ENCODE results near the gene NFATC2. TPM values are rescaled to one million over a fixed set of nuclear protein-coding genes. Genes with fewer than 3 reads are reported as not detected.
A peak's percentile ranks its signal among the peaks of the same experiment; 100 is the strongest.

Gene NFATC2
- total and polyA plus RNA-seq, 2 experiments from 2014 or later, result 0.52 to 0.59 TPM

DNA sequence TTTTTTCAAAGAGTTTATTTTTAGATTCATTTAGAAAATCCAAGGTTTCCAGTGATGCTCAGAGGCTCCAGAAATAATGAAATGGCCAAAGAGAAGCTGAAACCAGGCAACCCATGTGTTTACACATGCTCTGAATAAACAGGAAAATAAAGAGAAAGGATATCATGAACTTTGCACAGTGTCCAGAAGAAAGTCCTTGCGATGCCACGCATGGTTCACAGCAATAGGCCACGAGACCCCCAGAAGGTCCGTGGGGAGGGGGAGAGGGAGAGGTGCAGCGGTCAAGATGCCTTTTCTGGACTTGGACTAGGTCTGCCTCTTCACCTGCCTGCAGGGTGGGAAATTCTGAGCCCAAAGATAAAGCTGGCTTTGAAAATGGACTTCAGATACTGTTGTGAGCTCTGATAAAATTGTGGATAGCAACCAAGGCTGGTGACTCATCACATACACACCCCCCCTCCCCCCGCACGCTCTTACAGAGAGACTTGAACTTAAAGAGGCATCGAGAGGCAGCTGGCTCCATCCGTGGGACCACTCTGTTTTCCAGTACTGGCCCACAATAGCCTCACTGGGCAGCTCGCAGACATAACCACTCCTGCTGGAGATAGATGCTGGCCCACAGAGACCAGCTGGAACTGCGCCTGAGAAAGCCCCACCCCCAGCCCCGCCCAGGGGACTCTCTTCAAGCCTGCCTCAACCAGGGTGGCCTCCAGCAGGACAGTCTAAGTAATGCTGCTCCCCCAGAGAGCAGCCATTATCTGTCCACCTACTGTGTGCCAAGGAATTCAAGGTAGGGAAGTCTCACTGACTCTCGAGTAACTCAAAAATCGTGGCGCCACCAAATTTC is 21.2 kb upstream of the NFATC2 start:
- H3K27me3 ChIP-seq (ENCODE audit: insufficient read depth), result peaks cover 64% of the 10 kb centered on the region

DNA sequence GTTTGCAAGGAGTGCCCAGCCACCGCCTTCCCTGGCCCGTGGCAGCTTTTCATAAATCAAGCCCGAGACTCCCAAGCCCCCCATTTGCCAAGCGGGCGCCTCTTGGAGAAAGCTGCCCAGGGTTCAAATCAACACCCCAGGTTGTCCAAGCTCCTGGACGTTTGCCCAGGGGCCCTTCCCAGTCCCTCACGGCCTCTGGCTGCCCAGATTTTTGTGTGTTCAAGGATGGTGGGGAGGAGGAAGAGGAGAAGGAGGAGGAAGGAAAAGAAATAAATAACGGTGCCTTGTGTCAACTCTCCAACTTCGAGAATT is 20.6 kb upstream of the NFATC2 start:
- Histone ChIP-seq H3K4me1 (ENCODE audit: insufficient read depth) (peaks cover 14% of the 10 kb centered on the region), H3K4me3 (peak overlapping the region; percentile 77), H2AFZ (peak overlapping the region; percentile 97), H3K27me3 (ENCODE audit: insufficient read depth) (peaks cover 68% of the 10 kb centered on the region), H3K79me2 (replicated peaks; ENCODE audit: insufficient read depth) (no peaks in the 10 kb centered on the region), H3F3A (replicated peaks; ENCODE audit: low read depth) (peaks cover 4% of the 10 kb centered on the region; the same call in 1 of the 2 replicates), H4K20me1 (replicated peaks; ENCODE audit: insufficient read depth) (no peaks in the 10 kb centered on the region; the same call in 1 of the 2 replicates), H3K4me2 (peak overlapping the region; percentile 95), H3K36me3 (ENCODE audit: insufficient read depth) (no peaks in the 10 kb centered on the region), H3K9me2 (ENCODE audit: insufficient read depth) (no peaks in the 10 kb centered on the region), H3K27ac (ENCODE audit: low read depth) (no peak overlapping the region)
- DNase-seq (ENCODE audit: low spot score) (no peak), ATAC-seq (no peak)
- Mint-ChIP-seq H3K4me3 (peak overlapping the region; percentile 83), H3K36me3 (ENCODE audit: low read depth) (no peaks in the 10 kb centered on the region), H3K4me1 (peaks cover 29% of the 10 kb centered on the region), H3K27me3 (ENCODE audit: insufficient read depth, low read depth, poor library complexity) (peaks cover 47% of the 10 kb centered on the region), H3K9me3 (no peaks in the 10 kb centered on the region; the same call in 2 of the 3 replicates), H3K27ac (no peak overlapping the region)
- TF ChIP-seq, protein P1, sequence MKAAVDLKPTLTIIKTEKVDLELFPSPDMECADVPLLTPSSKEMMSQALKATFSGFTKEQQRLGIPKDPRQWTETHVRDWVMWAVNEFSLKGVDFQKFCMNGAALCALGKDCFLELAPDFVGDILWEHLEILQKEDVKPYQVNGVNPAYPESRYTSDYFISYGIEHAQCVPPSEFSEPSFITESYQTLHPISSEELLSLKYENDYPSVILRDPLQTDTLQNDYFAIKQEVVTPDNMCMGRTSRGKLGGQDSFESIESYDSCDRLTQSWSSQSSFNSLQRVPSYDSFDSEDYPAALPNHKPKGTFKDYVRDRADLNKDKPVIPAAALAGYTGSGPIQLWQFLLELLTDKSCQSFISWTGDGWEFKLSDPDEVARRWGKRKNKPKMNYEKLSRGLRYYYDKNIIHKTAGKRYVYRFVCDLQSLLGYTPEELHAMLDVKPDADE (IDR thresholded peaks at IDR 0.05), result no peak
- no peak for TF ChIP-seq STAT1 (IDR thresholded peaks at IDR 0.05; ENCODE audit: unreplicated experiment)
- TF ChIP-seq EZH2phosphoT487 (IDR thresholded peaks at IDR 0.05; ENCODE audit: unreplicated experiment), result no peak
- no peak for TF ChIP-seq POLR2AphosphoS5 (IDR thresholded peaks at IDR 0.05; ENCODE audit: low read depth)
- no peak for TF ChIP-seq ZNF331 (CRISPR knock-in tag; IDR thresholded peaks at IDR 0.05; ENCODE audit: low read depth)
- TF ChIP-seq, protein P2, sequence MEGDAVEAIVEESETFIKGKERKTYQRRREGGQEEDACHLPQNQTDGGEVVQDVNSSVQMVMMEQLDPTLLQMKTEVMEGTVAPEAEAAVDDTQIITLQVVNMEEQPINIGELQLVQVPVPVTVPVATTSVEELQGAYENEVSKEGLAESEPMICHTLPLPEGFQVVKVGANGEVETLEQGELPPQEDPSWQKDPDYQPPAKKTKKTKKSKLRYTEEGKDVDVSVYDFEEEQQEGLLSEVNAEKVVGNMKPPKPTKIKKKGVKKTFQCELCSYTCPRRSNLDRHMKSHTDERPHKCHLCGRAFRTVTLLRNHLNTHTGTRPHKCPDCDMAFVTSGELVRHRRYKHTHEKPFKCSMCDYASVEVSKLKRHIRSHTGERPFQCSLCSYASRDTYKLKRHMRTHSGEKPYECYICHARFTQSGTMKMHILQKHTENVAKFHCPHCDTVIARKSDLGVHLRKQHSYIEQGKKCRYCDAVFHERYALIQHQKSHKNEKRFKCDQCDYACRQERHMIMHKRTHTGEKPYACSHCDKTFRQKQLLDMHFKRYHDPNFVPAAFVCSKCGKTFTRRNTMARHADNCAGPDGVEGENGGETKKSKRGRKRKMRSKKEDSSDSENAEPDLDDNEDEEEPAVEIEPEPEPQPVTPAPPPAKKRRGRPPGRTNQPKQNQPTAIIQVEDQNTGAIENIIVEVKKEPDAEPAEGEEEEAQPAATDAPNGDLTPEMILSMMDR (conservative IDR thresholded peaks at IDR 0.05; ENCODE audit: low read depth in 2 of 2), result no peak

More for the DNA sequence above, 21.2 kb upstream of the NFATC2 start:
- Histone ChIP-seq H3K27ac (ENCODE audit: low read depth) (no peak overlapping the region), H3K36me3 (ENCODE audit: insufficient read depth) (no peaks in the 10 kb centered on the region), H3K4me1 (ENCODE audit: insufficient read depth) (peaks cover 14% of the 10 kb centered on the region), H3K9me2 (ENCODE audit: insufficient read depth) (no peaks in the 10 kb centered on the region), H4K20me1 (replicated peaks; ENCODE audit: insufficient read depth) (no peaks in the 10 kb centered on the region; the same call in 1 of the 2 replicates), H2AFZ (peak overlapping the region; percentile 97), H3K4me2 (peak overlapping the region; percentile 95), H3K4me3 (peak overlapping the region; percentile 77), H3F3A (replicated peaks; ENCODE audit: low read depth) (peaks cover 4% of the 10 kb centered on the region; the same call in 1 of the 2 replicates), H3K79me2 (replicated peaks; ENCODE audit: insufficient read depth) (no peaks in the 10 kb centered on the region)
- H3K27ac Mint-ChIP-seq, result no peak overlapping the region
- H3K27me3 Mint-ChIP-seq (ENCODE audit: insufficient read depth, low read depth, poor library complexity), result peaks cover 47% of the 10 kb centered on the region
- TF ChIP-seq, protein P2 (conservative IDR thresholded peaks at IDR 0.05; ENCODE audit: low read depth in 2 of 2), result 0 out of 4 replicates have a peak, but pooled peaks of 1 of the 2 experiments have one; percentile 15
- TF ChIP-seq ZNF331 (CRISPR knock-in tag; IDR thresholded peaks at IDR 0.05; ENCODE audit: low read depth), result no peak
- TF ChIP-seq NANOG (IDR thresholded peaks at IDR 0.05; ENCODE audit: borderline replicate concordance), result no peak
- TF ChIP-seq, protein P3, sequence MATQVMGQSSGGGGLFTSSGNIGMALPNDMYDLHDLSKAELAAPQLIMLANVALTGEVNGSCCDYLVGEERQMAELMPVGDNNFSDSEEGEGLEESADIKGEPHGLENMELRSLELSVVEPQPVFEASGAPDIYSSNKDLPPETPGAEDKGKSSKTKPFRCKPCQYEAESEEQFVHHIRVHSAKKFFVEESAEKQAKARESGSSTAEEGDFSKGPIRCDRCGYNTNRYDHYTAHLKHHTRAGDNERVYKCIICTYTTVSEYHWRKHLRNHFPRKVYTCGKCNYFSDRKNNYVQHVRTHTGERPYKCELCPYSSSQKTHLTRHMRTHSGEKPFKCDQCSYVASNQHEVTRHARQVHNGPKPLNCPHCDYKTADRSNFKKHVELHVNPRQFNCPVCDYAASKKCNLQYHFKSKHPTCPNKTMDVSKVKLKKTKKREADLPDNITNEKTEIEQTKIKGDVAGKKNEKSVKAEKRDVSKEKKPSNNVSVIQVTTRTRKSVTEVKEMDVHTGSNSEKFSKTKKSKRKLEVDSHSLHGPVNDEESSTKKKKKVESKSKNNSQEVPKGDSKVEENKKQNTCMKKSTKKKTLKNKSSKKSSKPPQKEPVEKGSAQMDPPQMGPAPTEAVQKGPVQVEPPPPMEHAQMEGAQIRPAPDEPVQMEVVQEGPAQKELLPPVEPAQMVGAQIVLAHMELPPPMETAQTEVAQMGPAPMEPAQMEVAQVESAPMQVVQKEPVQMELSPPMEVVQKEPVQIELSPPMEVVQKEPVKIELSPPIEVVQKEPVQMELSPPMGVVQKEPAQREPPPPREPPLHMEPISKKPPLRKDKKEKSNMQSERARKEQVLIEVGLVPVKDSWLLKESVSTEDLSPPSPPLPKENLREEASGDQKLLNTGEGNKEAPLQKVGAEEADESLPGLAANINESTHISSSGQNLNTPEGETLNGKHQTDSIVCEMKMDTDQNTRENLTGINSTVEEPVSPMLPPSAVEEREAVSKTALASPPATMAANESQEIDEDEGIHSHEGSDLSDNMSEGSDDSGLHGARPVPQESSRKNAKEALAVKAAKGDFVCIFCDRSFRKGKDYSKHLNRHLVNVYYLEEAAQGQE (IDR thresholded peaks at IDR 0.05; ENCODE audit: unreplicated experiment), result no peak
- TF ChIP-seq EZH2 (IDR thresholded peaks at IDR 0.05; ENCODE audit: low read depth, unreplicated experiment), result no peak
- peaks cover 29% of the 10 kb centered on the region for H3K4me1 Mint-ChIP-seq
- peak overlapping the region; percentile 83 for H3K4me3 Mint-ChIP-seq
- H3K36me3 Mint-ChIP-seq (ENCODE audit: low read depth), result no peaks in the 10 kb centered on the region
- ATAC-seq (peak; percentile 69), DNase-seq (ENCODE audit: low spot score) (peak; percentile 79)
- H3K9me3 Mint-ChIP-seq, result no peaks in the 10 kb centered on the region; the same call in 2 of the 3 replicates
